Measurements from ENCODE around the gene VSTM4.
A peak's percentile ranks its signal among the peaks of the same experiment; 100 is the strongest.

VSTM4 gene

DNA sequence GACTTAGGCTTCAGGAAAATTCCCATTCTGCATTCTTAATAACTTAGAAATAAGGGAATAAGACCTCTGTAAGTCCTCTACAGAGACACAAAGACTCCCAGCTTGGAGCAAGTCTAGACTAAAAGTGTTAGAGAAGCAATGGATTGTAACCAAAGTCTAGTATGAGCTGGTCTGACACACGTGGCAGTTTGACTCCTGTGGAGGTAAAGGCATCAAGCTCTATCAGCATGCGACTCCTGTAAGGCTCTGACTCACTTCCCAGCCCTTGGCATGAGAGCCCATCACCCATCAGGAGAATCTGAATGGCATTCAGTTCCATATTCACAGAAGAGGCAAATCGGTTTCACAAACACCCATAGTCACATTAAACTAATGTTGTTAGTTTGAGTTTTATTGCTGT is 4.4 kb upstream of the VSTM4 start:
- peak; percentile 6 for DNase-seq (ENCODE audit: low read depth, low spot score)
- no peak overlapping the region for H3K27ac ChIP-seq

DNA sequence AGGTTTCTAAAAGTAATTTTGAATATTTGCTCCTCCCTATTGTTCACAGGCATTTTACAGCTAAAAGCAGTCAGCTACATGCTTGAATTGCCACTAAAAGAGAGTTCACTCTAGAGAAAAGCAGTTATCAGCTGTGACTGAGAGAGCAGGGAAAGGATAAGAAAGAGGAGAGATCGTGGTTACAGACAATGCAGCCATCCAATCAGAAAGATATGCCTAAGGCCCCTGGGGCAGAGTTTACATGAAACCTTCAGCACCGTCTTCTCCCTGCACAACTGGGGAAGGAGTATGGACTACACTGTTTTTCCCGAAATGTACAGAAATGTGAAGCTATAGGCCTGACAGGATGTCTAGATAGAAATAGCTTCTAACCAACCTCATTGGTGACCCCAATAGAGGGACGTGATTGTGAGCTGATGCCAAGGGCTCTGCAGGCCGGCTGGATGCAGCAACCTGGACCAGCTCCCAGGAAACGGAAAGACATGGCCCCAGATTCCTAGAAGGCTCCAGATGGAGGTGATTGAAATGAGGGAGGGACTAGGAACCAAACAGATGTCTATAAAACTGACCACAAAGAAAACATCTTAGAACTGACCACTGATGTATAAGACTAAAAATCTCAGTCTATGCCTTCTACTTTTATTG is 3.2 kb upstream of the VSTM4 start:
- DNase-seq (ENCODE audit: low read depth, low spot score) = no peak

DNA sequence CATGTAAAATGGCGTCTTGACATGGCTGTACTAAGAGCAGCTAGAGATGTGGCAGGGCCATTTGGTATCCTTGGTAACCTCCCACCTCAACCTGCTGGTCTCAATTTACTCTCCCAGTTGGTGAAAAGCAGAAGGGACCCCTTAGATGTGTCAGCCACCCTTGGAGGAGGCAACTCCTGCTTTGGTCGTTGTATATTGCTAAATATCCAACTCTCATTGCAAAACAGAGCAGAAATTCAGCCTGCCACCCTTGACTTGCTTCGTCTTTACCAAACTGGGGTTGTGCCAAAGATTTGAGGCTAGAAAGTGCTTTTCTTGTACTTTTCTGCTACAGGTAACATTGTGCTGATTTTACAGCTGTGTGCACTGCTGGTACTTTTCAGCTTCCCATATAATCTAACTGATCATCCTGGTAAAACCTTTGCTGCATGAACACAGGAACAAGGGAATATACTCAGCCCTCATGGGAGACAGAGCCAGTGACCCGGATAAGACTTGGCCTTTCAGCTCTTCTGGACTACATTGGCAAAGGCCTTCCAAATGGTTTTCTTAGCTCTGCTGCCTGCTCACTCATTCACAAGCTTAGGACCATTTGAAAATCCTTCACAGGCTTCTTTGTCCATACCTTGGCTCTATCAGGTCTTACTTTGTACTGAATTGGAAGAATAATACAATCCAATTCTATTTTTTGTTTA is 2.2 kb upstream of the VSTM4 start:
- H3K27ac ChIP-seq = no peak overlapping the region
- no peak for DNase-seq (ENCODE audit: low read depth, low spot score)

More for the DNA sequence above, 3.2 kb upstream of the VSTM4 start:
- no peak overlapping the region for H3K27ac ChIP-seq

DNA sequence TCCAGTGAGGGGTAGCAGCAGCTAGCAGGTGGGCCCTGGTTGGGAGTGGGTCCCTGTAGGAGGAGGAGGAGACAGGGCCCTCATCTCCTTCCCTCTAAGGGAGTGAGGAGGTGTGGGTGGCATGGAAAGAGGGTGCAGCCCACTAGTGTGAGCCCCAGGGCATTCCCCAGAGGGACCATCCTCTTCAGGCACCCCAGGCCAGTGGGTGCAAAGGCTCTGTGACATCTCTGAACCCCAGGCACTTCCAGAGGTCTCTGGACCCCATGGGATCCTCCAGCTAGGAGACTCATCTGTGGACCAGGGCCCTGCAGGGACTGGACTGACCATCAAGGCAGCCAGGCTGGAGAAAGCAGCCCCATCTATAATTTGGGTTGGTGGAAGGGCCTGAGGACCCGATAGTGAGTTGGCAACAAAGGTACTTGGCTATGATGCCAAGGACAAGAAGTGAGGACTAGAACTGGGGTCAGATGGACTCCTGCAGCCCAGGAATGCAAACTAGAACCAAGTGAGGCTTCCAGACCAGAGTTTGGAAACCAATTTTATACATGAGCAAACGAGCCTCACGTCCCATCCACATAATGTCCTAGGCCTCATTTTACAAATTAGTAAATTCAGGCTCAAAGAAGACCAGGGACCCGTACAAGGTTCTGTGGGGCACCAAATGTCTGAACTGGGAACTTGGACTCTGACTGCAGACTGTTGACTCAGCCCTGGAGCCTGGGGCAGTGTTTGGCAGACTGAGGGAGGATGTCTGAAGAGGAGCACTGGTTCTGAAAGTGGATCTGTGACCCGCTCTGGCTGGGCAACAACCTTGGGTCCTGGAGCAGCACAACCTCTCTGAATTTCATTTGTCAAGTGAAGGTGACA is 1.4 kb upstream of the VSTM4 start:
- H3K27ac ChIP-seq = no peak overlapping the region
- no peak for DNase-seq (ENCODE audit: low read depth, low spot score)

DNA sequence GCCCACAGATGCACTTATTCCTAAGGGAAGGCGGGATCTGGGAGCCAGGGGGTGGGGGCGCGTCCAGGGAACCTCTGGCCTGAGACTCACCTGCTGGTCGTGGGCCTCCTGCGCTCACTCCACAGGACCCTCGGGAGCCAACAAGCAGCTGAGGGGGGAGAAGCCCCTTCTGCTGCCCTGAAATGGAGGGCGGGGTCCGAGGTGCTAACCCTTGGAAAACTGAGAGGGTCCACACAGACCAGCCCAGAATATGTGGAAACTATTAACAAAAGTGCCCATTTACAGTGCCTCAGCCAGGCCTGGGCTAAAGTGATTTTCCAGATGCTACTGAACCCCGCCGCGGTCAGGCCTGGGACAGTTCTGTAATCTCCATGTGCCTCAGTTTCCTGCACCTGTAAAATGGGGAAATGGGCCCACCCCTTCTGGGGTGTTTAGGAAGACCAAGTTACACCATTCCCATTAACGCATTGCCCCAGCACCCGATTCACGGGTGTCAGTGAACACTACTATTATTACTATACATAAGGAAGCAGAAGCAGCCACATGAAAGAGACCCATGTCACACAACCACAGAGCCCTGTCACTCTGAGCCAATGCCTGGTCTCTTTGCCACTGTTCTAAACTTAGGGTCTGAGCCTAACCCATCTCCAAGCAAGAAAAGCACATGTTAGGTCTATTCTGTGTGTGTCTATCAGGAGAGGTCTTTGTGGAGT is 630 bp upstream of the VSTM4 start:
- DNase-seq (ENCODE audit: low read depth, low spot score) = no peak
- no peak overlapping the region for H3K27ac ChIP-seq

DNA sequence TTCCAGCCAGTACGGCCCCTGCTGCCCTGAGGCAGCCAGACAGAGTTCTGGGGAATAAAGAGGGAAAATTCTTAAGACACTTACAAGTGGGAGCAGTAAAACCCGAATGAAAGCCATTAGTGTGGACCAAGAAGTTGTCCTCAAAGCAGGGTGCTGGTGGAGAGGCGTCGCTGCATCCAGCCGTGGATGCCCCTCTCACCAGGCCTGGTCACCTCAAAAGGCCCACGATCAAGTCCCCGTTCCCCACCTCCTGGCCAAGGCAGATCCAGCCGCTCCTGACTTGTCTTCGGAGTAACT is 656 bp downstream of the VSTM4 start:
- DNase-seq (ENCODE audit: low read depth, low spot score) = no peak
- H3K27ac ChIP-seq = no peak overlapping the region

DNA sequence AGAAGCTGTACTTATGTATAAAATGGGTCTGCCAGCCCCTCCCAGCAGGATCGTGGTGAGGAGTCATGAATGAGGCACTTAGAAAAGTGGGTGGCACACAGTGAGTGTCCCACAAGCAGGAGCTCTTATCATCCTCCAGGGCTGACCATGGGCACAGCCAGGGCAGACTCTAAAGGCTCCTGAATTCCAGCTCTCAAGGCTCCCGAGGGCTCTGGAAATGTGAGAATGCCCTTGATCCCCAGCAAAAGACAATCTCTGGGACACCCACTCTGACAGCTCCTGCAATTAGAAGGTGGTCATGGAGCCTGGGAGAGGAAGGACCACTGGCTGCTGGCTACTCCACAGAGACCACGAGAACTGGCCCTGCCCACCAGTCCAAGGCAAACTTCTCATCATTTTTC is 1.6 kb downstream of the VSTM4 start:
- no peak overlapping the region for H3K27ac ChIP-seq
- no peak for DNase-seq (ENCODE audit: low read depth, low spot score)

DNA sequence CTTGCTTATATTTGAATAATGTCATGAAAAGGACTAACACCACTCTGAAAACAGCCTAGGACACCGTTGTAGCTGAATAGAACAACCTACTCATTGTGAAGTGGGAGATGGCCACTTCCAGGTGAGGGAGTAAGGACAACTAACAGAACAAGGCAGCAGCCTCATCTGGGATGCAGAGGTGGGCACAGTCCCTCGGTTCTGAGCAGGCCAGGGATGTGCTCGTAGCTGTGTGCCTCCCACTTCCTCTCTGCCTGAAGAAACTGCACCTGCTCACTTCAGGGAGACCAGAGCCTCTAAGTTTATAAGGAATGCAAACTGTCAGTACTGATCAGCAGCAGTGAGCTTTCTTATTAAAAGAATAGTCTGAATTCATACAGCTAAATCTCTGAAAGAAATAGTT is 2.5 kb downstream of the VSTM4 start:
- no peak for DNase-seq (ENCODE audit: low read depth, low spot score)
- H3K27ac ChIP-seq = no peak overlapping the region

DNA sequence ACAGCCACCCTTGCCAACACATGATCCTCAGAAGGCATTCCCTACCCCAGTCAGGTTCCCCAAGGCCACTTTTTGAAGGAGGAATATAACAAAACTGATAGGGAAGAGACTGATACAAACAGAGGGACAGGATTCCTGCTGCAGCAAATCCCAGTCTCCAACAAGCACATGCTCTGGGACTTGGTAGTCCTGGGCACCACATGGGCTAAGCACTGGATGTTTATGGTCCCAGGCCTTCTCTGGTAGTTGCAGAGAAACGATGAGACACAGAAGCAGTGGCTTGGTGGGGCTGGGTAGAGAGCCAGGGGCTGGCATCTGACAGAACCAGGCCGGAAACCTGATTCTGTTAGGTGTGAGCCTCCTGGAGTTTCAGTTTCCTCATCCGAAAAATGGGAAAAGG is 3.2 kb downstream of the VSTM4 start:
- no peak overlapping the region for H3K27ac ChIP-seq
- DNase-seq (ENCODE audit: low read depth, low spot score) = no peak

DNA sequence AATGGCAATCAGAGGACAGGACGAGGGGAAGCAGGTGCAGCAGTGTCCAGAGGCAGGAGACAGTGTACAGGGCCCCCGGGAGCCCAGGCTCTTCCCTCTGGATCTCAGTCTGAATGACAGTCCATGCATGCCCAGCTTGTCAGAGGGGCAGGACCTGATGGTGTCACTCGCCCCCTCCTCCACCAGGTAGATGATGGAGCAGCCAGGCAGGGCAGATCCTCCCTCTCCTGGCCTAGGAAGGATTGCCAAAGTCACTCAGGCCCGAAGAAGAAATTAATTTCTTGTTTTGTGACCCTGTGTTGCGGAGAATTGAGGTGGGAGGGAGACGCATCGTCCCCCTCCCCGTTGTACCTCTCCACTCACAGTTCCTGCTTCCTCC is 4.0 kb downstream of the VSTM4 start:
- no peak overlapping the region for H3K27ac ChIP-seq
- DNase-seq (ENCODE audit: low read depth, low spot score) = no peak

DNA sequence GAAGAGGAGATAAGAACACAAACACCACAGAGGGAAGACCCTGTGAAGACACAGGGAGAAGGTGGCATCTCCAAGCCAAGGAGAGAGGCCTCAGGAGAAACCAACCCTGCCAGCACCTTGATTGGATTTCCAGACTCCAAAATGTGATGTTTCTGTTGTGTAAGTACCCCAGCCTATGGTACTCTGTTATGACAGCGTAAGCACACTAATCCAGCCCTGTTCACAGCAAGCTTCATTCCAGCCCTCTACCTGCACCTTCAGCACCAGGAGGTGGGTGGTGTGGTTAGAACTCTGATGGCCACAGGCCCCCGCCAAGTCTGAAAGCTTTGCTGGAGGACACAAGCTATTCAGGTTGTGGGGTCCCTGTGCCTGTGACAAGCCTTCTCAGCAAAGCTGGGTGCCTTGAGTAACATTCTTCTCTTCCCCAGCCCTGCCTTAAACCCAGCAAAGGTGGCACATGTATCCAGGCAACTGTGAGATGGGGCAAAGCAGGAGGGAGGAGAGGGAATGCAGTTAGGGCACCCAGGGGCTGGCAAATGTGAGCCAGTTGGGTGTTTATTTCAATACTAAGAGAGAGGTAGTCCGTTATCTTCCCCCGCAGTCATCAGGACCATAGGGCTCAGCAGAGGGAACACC is 4.5 kb downstream of the VSTM4 start:
- no peak overlapping the region for H3K27ac ChIP-seq
- no peak for DNase-seq (ENCODE audit: low read depth, low spot score)

DNA sequence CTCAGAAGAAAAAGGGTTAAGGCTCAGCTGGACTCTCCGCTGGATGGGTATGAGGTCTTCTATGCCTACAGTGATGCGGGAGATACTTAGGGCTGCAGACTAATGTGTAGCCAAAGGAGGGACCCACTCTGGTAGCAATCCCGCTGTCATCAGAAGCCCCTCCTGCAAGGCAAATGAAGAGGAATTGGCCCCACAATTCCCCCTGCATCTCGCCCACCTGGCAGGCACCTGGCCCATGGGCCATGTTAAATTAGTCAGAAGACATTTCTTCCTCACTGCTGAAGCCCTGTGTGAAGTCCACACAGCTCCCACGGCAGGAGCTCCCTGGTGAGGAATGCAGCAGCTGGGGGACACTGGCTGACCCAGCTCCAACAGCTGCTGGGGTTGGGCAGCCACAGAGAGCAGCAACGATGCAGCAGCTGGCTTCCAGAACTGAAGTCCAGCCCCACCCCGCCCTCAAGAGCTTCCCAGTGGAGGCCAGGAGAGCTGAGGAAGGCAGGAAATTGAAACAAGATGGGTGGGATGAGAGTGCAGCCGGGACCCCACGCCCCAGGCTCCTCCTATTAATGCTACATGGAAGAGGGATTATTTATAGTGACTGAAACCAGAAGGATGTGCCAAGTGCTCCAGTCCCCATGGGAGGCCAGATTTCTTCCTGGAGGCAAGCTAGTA is 5.5 kb downstream of the VSTM4 start:
- DNase-seq (ENCODE audit: low read depth, low spot score) = no peak
- H3K27ac ChIP-seq = no peak overlapping the region

DNA sequence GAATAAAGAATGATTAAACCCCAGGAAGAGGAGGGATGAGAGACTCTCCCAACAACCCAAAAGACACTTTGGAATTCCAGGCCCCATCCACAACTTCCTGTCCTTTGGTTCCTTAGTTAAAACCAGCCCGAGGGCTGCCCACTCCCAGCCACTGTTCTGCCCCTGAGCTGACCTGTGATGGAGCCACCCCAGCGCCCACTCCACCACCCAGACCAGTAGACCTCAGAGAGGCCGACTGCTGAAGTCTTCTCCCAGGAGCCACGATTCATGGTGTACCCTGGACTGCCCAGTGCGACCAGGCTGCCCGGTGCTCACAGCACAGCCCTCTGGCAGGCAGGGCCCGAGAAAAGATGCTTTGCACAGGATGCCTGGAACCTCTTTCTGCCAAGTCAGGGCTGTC is 6.7 kb downstream of the VSTM4 start:
- DNase-seq (ENCODE audit: low read depth, low spot score) = no peak
- no peak overlapping the region for H3K27ac ChIP-seq

DNA sequence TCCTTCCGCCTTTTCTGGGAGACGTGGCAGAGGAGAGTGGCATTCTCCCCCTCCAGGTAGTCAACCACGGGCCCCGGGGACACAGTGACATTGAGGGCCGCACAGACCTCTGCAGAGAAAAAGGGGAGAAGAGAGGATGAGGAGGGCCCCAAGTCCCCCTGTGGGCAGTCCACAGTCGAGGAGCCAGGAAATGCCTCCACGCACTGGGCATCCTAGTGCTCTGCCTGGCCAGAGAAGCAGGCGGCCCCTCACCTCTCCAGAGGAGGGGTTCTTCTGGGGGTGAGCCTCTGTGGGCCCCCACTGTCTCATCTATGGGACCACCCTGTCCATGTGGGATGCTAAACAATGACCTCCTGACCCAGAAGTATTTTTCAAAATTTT is 7.4 kb downstream of the VSTM4 start:
- DNase-seq (ENCODE audit: low read depth, low spot score) = no peak
- no peak overlapping the region for H3K27ac ChIP-seq

DNA sequence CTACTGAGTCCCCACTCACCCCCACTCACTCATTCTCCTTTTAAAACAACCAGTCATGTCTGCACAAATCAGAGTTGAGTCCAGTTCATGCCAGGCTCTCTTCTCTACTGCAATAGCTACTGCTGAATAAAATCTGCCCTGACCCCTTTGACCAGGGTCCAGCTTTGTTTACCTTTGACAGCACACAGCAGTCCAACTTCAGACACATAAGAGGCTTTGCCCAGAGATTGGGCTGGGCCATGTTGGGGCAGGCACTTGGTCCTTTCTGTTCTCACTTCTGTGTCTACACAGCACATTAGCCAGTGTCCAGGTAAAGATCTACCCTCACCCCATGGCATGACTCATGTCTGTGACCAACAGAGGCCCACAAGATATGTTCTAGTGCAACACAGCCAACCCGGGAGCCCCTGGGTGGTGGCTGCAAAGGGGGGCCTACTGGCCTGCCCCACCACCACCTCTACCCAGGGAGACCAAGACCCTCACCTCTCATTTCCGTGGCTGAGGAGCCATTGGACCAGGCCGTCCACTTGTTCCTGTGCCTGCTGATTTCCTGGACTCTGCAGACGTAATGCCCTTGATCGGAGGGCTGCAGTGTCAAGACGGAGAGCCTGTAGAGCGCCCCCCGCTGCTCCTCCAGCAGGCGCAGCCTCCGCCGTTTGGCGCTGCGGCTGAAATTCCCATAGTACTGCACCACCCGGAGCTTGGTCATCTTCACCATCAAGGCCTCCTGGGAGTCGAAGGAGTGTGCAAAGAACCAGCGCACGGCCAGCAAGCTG is 8.0 kb downstream of the VSTM4 start:
- no peak overlapping the region for H3K27ac ChIP-seq
- no peak for DNase-seq (ENCODE audit: low read depth, low spot score)

DNA sequence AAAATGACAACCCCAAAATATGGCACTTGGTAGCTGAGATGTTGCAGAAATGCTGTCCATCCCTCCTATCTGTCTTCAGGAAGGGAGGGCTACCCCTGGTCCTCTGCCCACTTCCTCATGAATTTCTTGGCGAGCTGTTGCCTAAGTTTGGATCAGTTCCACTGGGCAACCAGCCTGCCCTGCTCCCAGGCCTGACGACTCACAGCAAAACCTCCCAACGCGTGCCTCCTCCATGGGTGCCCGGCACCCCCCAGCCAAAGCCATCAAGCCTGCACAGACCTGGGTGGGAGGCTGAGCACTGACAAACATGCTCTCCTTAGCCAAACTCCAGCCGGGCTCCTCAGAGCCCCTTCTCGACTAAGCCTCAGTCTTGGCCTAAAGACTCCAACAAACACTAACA is 8.9 kb downstream of the VSTM4 start:
- no peak overlapping the region for H3K27ac ChIP-seq
- DNase-seq (ENCODE audit: low read depth, low spot score) = no peak

DNA sequence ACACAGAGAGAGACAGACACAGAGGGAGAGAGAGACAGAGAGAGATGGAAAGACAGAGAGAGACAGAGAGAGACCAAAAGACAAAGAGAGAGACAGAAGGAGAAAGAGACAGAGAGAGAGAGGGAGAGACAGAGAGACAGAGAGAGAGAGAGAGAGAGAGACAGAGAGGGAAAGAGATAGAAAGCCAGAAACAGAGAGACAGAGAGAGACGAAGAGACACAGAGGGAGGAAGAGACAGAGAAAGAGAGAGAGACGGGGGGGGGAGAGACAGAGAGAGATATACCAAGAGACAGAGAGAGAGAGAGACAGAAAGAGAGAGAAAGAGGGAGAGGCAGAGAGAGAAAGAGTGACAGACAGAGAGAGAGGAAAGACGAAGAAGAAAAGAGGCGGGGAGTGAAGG is 10.2 kb downstream of the VSTM4 start:
- H3K27ac ChIP-seq = no peak overlapping the region
- DNase-seq (ENCODE audit: low read depth, low spot score) = no peak

DNA sequence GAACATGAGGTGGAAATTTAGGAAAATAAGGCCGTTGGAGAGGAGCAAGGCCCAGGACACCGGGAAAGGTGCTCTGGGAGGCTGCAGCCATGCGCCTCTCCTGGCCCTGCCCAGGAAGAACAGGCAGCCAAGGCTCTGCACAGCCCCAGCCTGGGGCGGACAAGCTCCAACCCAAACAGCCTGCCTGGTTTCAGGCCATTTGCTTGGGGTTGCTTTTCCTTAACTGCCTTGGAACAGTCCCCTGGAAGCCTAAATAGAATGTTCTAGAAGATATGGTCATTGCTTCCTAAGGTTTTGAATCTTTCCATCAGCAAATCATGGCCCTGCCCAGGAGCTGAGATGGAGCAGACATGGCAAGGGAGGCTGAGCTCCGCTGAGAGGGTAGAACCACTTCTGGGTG is 11.0 kb downstream of the VSTM4 start:
- no peak for DNase-seq (ENCODE audit: low read depth, low spot score)
- no peak overlapping the region for H3K27ac ChIP-seq

DNA sequence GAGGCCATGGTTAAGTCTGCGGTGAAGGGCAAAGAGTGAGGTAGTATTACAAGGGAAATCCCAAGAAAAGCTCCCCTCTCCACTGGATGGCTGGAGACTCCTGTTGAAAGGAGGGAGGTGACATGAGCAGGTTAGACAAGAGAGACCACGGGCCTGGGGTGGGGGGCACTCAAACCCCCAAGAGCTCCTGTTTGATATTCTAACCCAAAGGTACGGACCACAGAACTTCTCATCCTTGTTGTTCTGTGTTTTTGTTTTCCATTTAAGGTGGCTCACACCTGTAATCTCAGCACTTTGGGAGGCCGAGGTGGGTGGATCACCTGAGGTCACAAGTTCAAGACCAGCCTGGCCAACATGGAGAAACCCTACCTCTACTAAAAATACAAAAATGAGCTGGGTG is 11.6 kb downstream of the VSTM4 start:
- no peak for DNase-seq (ENCODE audit: low read depth, low spot score)
- H3K27ac ChIP-seq = no peak overlapping the region

Data from epithelial cell of prostate (primary cell).